Endometrial microvascular endothelial cells (primary cell): ENCODE data around the gene SRPK3. TPM values are rescaled to one million over a fixed set of nuclear protein-coding genes. Genes with fewer than 3 reads are reported as not detected.
"Not testable (repeated sequence)": the region's sequence is repeated elsewhere in the genome, so short reads cannot be mapped to it uniquely, and the experiment has no call there.

ENCODE experiments used
- in situ Hi-C: cut with HindIII; loops from 2 replicates; pipeline ENCODE4 v1.10.0; 2017; ENCODE audit warnings: low sequenced_read_pairs, low pct_unique_long_range_greater_than_20kb; ENCODE audit errors: inconsistent ontology term
- total RNA-seq: library from RNA; depleted of rRNA; stranded (reverse); fragments of >200 nt; gene quantifications from one replicate; pipeline ENCODE4 v1.2.3, GENCODE V29; 2015; ENCODE audit errors: inconsistent ontology term

SRPK3 gene
- total RNA-seq, 1 donor from 2014 or later = 0.56 TPM

GRCh38 chrX:153800177-153800722, 19.4 kb downstream of the SRPK3 start:
- in situ Hi-C loops = no loop called here

DNA sequence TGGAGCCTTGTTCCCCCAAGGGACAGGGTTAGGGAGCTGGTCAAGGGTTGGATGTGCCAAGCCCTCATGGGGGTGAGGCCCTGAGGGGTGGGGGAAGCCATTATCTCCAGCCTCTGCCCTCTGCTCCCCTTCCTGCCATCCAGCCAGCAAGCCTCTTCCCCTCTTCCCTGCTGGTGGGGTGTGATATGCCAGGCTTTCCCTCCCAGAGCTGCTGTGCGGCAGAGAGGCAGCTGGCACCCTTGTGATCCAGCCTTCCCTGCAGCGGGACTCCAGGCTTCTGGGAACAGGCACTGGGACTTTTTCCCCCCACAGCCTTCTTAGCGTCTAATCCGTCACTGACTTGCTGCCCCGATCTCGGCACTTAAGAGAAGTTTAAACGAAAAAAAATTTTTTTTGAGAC, 19.9 kb downstream of the SRPK3 start:
- in situ Hi-C loops = no loop called here

GRCh38 chrX:153801669-153802068, 20.8 kb downstream of the SRPK3 start:
- in situ Hi-C loops = no loop called here

- in situ Hi-C loops = no loop called here
Measured at GRCh38 chrX:153802513-153803045, 21.7 kb downstream of the SRPK3 start.

- in situ Hi-C loops = no loop called here
Measured at GRCh38 chrX:153803211-153804099, 22.6 kb downstream of the SRPK3 start.

DNA sequence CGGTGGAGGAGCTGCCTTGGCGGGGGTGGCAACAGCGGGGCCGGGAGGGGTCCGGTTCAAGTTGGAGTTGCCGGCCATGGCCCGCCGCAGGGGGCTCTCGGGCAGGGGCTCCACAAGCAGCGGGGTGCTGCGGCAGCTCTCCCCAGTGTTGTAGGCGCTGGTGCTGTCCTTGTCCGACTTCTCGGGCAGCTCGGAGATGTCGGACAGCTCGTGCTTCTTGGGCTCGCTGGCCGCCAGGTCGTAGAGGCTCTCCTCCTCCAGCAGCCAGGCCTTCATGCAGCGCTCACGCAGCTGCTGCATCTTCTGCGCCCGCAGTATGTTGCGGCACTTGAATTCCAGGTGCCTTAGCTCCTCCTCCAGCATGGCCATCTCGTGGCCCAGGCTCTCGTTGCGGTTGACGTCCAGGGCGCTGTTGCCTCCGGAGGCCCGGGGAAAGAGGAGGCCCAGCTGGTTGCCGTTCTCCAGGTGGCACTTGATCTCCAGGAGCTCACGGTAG, 23.3 kb downstream of the SRPK3 start:
- in situ Hi-C loops = no loop called here

- in situ Hi-C loops = no loop called here
Measured at GRCh38 chrX:153804621-153805020, 23.8 kb downstream of the SRPK3 start.

DNA sequence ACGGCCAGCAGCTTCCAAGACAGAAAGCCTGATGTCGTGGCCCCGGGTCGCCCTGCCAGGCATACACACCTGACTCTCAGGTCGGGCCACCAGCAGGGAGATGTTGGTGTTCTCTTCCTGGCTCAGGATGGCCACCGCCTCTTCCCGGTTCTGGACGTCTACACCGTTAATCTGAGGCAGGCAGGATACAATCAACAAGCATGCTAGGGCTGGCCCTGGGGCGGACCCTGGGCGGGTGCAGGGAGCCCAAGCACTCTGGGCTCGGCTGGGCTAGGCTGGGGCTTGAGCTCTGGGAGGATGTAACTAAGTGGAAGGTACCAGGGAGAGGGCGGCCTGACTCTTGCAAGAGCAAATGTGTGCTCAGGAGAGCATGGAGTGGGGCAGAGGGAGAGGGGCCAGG, 24.6 kb downstream of the SRPK3 start:
- in situ Hi-C loops = no loop called here

GRCh38 chrX:153806999-153807575, 26.2 kb downstream of the SRPK3 start:
- in situ Hi-C loops = no loop called here

DNA sequence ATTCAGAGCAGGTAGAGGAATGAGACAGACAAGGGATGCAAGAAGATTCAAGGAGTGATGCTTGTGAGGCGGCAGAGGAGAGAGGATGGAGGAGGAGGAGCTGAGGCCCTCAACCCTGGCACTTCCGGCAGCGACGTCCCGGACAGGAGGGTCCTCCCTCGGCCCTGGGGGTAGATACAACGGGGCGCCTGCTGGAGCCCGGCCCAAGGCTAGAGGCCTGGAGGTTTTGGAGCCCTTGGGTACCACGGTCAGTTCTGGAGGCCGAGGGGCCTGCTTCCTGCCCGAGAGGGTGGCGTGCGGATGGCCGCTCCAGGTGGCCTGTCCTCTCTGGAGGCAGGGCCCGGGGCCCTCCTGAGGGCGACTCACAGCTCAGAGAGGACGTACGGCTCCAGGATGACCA, 27.1 kb downstream of the SRPK3 start:
- in situ Hi-C loops = no loop called here

GRCh38 chrX:153812220-153812619, 31.4 kb downstream of the SRPK3 start:
- in situ Hi-C loops = no loop called here

- in situ Hi-C loops = no loop called here
Measured at GRCh38 chrX:153813161-153813560, 32.3 kb downstream of the SRPK3 start.

GRCh38 chrX:153814591-153815315, 33.9 kb downstream of the SRPK3 start:
- in situ Hi-C loops = no loop called here

GRCh38 chrX:153816831-153817690, 36.2 kb downstream of the SRPK3 start:
- in situ Hi-C loops = no loop called here

- in situ Hi-C loops = not testable (repeated sequence)
Measured at GRCh38 chrX:153818064-153818463, 37.2 kb downstream of the SRPK3 start.

DNA sequence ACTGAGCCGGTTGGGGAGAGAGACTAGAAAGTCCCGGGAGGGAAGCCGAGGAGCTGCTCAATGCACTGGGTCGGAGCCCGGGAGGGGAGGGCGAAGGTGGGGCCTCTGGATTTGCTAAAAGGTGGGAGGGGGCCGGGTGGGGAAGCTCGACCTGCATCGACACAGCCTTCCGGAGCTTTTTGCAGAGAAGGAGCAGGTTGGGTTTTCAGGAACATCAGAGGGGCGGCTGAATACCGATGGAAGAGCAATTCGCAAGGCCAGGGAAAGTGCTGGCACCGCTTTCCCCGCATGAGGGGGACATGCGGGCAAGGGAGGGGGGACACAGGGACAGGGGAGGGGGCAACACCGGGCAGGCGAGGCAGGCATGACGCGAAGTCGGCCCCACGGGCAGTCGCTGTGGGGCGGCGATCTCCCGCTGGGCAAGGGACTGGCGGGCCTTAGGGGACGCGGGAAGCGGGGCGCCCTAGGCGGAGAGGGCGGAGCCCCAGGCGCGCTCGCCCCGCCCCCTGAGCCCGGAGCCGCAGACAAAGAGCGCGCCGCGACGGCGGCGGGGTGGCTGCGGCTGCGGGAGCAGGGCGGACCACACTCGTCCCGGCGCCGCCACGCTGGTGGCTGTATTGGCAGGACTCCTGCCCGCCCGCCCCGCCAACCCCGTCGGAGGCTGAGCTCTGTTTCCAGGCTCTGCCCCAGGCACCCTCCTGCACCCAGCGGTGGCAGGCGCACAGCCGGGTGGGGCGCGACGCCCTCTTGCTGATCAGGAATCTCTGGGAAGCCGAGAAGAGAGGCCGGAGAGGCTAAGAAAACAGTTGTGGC, 37.9 kb downstream of the SRPK3 start:
- in situ Hi-C loops = no loop called here

GRCh38 chrX:153819384-153820040, 38.7 kb downstream of the SRPK3 start:
- in situ Hi-C loops = no loop called here
